Right lung (tissue), 5 donors: Measurements from ENCODE around the gene ROR2. TPM values are rescaled to one million over a fixed set of nuclear protein-coding genes. Genes with fewer than 3 reads are reported as not detected.
A peak's percentile ranks its signal among the peaks of the same experiment; 100 is the strongest.

ENCODE experiments used
- DNase-seq, 2 donors: peaks; one replicate each; pipeline ENCODE4 v3.0.0-alpha.2; 2013
- polyA plus RNA-seq, 5 donors: library from polyadenylated mRNA; unstranded; fragments of 120-200 nt; gene quantifications; one replicate each; pipeline versions ENCODE4 v1.2.1 to v1.2.3, GENCODE V29; 2013; ENCODE audit warnings: inconsistent platforms in 1 of 5, low replicate concordance in 1 of 5; ENCODE audit not compliant: insufficient read length in 5 of 5, insufficient read depth in 1 of 5

The ROR2 gene
- polyA plus RNA-seq, 5 donors = 24.4 to 33.5 (median 29.7) TPM

- DNase-seq = no peak
Observed at GRCh38 chr9:91755761-91756509, 194.1 kb downstream of the ROR2 start.

DNA sequence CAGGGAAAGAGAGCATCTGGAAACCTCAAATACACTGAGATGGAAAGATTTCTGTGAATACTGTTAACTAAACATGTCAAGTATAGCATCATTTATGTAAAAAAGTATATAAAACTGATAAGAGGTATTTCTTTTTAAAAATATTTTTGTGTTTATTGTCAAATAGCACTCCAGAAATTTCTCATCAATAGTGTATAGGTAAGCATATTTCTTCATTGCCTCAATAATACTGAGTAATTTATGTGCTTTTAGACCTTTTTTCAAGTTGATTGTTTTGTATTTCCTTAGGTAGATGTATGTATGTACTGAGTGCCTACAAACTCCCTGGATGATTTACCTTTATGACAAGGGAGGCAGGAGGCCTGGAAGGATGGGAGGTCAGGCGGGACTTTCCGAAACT, 196.3 kb downstream of the ROR2 start:
- DNase-seq = no peak

- no peak for DNase-seq
Observed at GRCh38 chr9:91751922-91752321, 198.1 kb downstream of the ROR2 start.

DNA sequence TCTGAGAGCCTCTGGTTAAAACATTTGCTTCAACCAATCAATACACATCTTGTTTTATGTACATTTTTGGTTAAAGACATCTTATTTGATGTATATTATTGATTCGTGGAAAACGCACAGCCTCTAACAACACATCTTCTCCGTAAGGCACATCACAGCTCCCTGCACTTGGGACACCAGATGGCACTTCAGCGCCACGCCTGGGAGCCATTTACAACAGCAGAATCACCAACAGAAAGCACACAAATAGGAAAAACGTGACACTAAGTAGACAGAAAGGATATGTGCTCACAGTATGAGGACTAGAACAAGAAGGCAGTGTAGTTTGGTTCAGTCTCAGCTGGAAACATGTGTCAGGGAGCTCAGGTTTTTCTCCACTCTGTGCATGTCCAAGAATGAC, 199.7 kb downstream of the ROR2 start:
- no peak for DNase-seq

DNA sequence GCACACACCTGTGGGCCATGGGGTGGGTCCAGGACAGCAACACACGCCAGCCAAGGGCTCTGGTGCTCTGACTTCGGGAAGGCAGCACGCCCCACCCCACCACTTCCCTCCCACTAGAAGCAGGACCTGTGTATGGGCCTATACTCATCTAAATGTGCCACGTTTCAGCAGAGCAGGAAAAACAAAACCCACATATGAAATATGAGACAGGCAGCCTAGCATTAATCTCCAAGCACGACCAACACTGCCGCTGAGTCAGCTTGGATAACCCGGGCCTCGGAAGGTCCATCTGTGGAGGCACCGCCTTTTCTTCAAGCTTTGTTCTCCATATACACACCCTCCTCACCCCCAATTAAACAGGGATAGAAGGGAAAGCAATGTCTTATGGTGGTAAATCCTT, 203.1 kb downstream of the ROR2 start:
- no peak for DNase-seq

- no peak for DNase-seq
Observed at GRCh38 chr9:91746357-91746756, 203.7 kb downstream of the ROR2 start.

DNA sequence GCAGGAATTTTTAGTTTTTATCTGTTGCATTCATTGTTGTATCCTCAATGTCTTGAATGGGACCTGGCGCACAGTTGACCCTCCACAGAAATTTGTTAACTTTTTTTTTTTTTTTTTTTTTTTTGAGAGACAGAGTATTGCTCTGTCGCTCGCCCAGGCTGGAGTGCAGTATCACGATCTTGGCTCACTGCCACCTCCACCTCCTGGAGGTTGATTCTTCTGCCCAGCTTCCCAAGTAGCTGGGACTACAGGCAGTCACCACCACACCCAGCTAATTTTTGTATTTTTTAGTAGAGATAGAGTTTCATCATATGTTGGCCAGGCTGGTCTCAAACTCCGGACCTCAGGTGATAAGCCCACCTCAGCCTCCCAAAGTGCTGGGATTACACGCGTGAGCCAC, 205.9 kb downstream of the ROR2 start:
- no peak for DNase-seq

- DNase-seq = no peak
Observed at GRCh38 chr9:91741522-91741921, 208.5 kb downstream of the ROR2 start.

- DNase-seq = peak; percentile 59
Observed at GRCh38 chr9:91740701-91741100, 209.3 kb downstream of the ROR2 start.

GRCh38 chr9:91736898-91737601, 213.0 kb downstream of the ROR2 start:
- DNase-seq = no peak

GRCh38 chr9:91736311-91736710, 213.7 kb downstream of the ROR2 start:
- no peak for DNase-seq

- no peak for DNase-seq
Observed at GRCh38 chr9:91735049-91735448, 215.0 kb downstream of the ROR2 start.

DNA sequence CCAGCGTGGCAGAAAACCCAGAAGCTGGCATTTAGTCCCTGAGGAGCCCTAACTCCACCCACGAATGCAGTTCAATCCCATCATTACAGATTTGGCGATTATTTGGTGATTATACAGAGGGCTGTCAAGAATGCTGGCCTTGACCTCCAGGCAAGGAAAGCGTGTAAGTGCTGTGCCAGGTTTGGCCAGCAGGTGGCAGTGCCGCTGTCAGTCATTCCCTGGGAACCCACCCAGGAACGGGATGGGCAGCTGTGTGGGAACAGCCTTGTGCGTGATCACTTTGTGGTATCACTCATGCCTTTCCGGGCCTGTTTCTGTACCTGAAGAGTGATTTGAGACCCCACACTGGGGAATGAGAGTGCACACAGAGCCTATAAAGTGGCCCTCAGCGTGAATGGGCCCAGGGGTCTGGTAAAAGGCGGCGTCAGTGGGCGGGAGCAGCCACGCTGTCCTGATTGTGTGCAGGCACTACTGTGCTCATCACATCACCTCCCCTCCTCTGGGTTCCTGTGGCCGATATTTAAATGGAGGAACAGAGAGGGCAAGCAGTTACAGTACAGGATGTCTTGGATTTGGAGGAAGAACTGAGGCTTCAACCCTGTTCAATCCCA, 215.6 kb downstream of the ROR2 start:
- peak; percentile 40 to 56 for DNase-seq

- DNase-seq = no peak
Observed at GRCh38 chr9:91733006-91733624, 216.9 kb downstream of the ROR2 start.

DNA sequence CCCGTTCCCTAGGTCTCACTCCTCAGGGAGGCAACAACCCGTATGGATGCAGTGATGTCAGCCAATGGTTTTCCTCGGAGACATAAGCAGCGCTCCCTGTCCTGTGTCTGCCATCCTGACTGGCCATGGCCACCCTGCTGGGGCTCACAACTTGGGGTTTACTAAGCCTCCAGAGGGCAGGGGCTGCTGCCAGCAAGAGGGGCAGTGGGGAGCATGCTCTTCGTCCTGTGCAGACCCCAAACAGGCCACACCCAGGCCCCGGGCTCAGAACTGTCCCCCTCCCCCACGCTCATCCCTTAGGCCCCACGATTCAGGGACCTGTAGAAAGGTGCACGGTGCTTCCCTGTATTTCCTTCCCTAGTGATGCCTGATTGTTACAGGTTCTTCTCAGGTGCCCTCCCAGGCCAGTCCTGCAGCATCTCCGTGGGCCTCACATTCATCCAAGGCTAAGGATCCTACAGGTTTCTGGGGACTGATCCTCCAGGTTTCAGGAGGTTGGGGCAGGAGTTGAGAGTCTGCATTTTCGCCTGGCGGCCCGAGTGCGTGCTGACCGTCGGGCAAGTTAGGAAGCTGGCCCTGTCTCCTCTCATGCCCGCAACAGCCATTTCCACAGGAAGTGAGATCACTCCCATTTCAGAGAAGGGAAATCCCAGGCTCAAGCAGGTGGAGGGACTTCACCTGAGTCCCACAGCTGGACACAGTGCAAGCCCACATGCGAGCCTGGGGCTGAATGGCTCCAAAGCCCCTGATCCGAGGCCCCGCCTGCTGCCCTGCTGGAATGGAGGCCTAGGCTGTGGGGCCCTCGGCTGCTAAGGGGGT, 217.6 kb downstream of the ROR2 start:
- DNase-seq = no peak

DNA sequence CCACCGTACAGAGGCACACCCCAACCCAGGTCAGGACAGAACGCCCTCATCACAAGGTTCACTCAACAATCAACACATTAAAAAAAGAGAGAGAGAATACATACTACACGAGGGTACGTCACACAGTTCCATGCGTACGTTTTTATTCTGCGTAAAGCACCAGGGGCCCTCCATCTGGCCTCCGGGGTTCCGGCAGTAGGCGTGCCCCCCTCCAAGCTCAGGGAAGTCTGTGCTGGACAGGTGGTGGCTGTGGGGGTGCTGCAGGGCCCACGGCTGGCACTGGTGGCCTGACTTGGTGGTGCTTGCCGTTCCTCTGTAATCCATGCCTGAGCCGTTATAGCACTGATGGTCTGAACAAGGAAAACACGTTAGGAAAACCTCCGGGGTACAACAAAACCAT, 219.2 kb downstream of the ROR2 start:
- no peak for DNase-seq

DNA sequence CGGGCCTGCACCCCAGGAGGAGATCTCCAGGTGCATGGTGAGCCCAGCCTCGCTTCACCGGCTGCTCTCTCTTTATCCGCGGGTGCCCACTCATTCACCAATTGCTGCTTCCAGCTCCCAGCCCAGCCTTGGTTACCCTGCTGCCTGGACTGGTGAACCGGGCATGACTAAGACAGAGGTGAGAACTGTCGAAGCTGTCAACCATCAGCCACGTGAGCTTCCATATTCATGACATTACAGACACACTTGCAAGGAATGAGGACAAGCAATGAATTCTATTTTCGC, 220.5 kb downstream of the ROR2 start:
- no peak for DNase-seq

DNA sequence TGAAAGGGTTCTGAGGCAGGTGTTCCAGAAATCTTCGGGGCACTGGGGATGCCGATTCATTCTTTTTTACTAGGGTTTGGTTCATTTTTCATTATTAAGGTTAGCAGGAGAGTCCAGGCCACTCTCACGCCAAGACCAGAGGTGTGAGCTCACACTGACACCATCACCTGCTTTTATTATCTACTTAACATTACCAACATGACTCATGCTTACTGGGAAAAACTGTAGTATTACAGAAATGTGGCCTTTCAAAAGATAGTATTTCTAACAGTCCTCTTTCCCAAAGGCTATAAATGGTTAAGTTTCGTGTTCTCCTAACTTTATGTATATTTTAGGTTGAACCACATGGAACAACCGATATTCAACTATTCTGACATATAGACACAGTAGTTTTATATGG, 222.1 kb downstream of the ROR2 start:
- DNase-seq = no peak

GRCh38 chr9:91727316-91727861, 222.6 kb downstream of the ROR2 start:
- DNase-seq = peak in 1 of 2 donors; percentile 29

- no peak for DNase-seq
Observed at GRCh38 chr9:91726406-91727100, 223.5 kb downstream of the ROR2 start.

DNA sequence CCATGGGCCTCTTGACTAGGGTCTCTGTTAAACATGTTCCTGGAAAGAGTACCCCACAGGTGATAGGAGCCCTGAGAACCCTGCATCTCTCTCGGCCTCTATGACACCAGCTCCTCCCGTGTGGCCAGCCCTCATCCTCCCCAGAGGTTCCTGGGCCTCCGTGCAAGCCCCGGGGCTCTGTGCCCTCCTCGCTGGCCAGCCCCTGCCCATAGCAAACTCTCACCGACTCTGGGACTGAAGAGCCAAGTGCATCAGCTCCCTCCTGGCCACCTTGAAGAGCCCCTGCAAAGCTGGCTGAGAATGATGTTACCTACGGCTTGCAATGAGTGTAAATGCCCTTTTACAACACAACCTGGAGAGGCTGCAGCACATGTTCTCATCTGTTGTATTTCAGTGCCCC, 224.4 kb downstream of the ROR2 start:
- DNase-seq = no peak
